Astrocyte of the spinal cord (primary cell): ENCODE data around the gene KLHL22.
"Not testable (repeated sequence)": the region's sequence is repeated elsewhere in the genome, so short reads cannot be mapped to it uniquely, and the experiment has no call there.

Experiments
- DNase-seq: peaks from one replicate; pipeline ENCODE4 v3.0.0; 2011; ENCODE audit warnings: low read depth, low spot score
- H3K4me3 ChIP-seq: 2 replicates; pipeline ENCODE4 v1.5.1; 2011; ENCODE audit warnings: low read depth, mild to moderate bottlenecking, low read length, moderate library complexity
- CTCF ChIP-seq: IDR thresholded peaks from 2 replicates; pipeline ENCODE4 v1.5.1; 2012; ENCODE audit warnings: low read depth, mild to moderate bottlenecking, low read length, inconsistent platforms
- in situ Hi-C: cut with HindIII; loops from 2 replicates; pipeline ENCODE4 v1.10.0; 2017; ENCODE audit warnings: low sequenced_read_pairs

Gene KLHL22

GRCh38 chr22:20516399-20516798, 20.8 kb upstream of the KLHL22 start:
- no peak overlapping the region for H3K4me3 ChIP-seq
- no peak for TF ChIP-seq CTCF
- no peak for DNase-seq
- in situ Hi-C loops = no loop called here

GRCh38 chr22:20514658-20515406, 19.2 kb upstream of the KLHL22 start:
- DNase-seq = peak; percentile 78
- in situ Hi-C loops = no loop called here
- TF ChIP-seq CTCF = no peak
- no peak overlapping the region for H3K4me3 ChIP-seq

GRCh38 chr22:20511578-20512229, 16.1 kb upstream of the KLHL22 start:
- TF ChIP-seq CTCF = no peak
- H3K4me3 ChIP-seq = no peak overlapping the region
- no peak for DNase-seq
- in situ Hi-C loops = no loop called here

GRCh38 chr22:20510811-20511577, 15.4 kb upstream of the KLHL22 start:
- no peak for DNase-seq
- in situ Hi-C loops = no loop called here
- no peak overlapping the region for H3K4me3 ChIP-seq
- no peak for TF ChIP-seq CTCF

GRCh38 chr22:20509344-20510047, 13.9 kb upstream of the KLHL22 start:
- DNase-seq = peak; percentile 93
- in situ Hi-C loops = no loop called here
- peak overlapping the region; percentile 98 for H3K4me3 ChIP-seq
- TF ChIP-seq CTCF = no peak

GRCh38 chr22:20508815-20509271, 13.2 kb upstream of the KLHL22 start:
- peak overlapping the region; percentile 98 for H3K4me3 ChIP-seq
- DNase-seq = no peak
- in situ Hi-C loops = no loop called here
- TF ChIP-seq CTCF = no peak

GRCh38 chr22:20508067-20508755, 12.6 kb upstream of the KLHL22 start:
- in situ Hi-C loops, DNase-seq: not testable (repeated sequence)
- peak overlapping the region; percentile 98 for H3K4me3 ChIP-seq
